ENCODE measurements around the gene CPNE1. TPM values are rescaled to one million over a fixed set of nuclear protein-coding genes. Genes with fewer than 3 reads are reported as not detected.

The CPNE1 gene
- total and polyA plus RNA-seq, 12 donors: 63.9 to 464 (median 160) TPM

DNA sequence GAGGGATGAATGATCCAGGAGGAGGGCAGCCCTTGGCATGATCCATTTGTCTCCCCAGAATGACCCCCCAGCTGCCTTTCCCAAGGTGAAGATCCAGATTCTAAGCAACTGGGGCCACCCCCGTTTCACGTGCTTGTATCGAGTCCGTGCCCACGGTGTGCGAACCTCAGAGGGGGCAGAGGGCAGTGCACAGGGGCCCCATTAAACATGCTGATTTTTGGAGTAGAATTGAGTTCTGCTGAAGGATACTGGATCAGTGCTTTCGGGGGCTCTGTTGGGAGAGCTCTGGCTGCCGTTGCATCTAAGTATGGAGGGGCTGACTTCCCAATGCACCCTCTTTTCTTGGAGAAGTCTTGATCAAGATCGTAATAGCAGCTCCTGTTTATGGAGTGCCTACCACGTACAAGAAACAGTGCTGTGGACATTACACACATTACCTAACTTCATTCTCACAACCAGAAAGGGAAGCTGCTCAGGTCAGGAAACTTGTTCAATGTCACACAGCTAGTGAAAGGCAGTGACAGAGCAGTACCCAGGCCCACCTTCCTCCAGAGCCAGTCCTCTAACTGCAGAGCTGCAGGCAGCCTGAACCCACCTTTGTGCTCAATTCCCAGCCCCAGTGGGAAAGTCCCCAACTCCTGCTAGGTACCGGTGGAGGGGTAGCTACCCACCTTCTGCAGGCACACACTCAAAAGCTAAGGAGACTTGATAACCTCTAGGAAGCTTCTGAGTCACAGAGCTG, 43.7 kb downstream of the CPNE1 start:
- no peak overlapping the region for H3K4me3 ChIP-seq
- intact Hi-C loops (cut with DNase I): no loop called here
- H3K4me1 ChIP-seq (replicated peaks in 1 of 2): peaks cover 0 to 27% of the 10 kb centered on the region in 2 donors
- no peak overlapping the region for H3K27ac ChIP-seq
- peaks cover 0 to 9% of the 10 kb centered on the region in 2 donors for H3K36me3 ChIP-seq (replicated peaks in 1 of 2)
- no peak for DNase-seq
- TF ChIP-seq CTCF (IDR thresholded peaks at IDR 0.05) (no peak), POLR2A (IDR thresholded peaks at IDR 0.05) (no peak)
- H3K27me3 ChIP-seq: no peaks in the 10 kb centered on the region
- WGBS, 4 donors: 80 to 96% (median 92%) methylated on average over 4 to 11 of the region's 11 CpGs
- H3K9me3 ChIP-seq (replicated peaks in 1 of 3): no peaks in the 10 kb centered on the region

DNA sequence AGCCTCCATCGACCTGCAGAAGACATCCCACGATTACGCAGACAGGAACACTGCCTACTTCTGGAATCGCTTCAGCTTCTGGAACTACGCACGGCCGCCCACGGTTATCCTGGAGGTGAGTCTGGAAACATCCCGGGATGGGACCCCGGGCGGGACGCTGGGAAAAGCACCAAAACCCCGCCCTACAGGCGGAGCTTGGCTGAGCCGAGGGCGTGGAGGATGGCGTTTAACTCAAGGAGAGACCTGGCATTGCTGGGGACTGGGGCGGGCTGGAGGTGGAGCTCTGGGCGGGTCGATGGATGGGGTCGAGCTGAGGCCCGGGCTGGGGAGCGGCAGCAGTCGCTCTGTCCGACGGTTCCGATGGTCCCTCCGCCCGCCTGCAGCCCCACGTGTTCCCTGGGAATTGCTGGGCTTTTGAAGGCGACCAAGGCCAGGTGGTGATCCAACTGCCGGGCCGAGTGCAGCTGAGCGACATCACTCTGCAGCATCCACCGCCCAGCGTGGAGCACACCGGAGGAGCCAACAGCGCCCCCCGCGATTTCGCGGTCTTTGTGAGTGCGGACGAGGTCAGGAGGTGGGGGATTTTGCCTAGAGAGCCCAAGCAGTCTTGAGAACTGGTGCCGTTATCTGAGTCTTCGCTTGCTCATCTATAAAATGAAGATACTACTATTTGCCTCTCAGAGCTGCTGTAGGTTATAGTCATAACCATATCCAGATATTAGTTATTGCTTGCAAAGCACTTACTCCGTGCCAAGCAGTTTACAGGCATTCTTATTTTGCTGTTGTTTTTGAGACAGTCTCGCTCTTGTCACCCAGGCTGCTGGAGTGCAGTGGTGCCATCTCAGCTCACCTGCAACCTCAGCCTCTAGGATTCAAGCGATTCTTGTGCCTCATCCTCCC, 45.3 kb downstream of the CPNE1 start:
- peak in 1 of 2 donors; percentile 29 for TF ChIP-seq POLR2A (IDR thresholded peaks at IDR 0.05)
- peak in 4 of 6 experiments; percentile 15 to 34 (median 30) for TF ChIP-seq CTCF (IDR thresholded peaks at IDR 0.05)
- Histone ChIP-seq H3K4me3 (peak overlapping the region in 2 of 4 donors; percentile 32 to 62), H3K27me3 (no peaks in the 10 kb centered on the region), H3K9me3 (replicated peaks in 1 of 3) (no peaks in the 10 kb centered on the region), H3K4me1 (replicated peaks in 1 of 2) (peaks cover 0 to 33% of the 10 kb centered on the region in 2 donors), H3K36me3 (replicated peaks in 1 of 2) (no peaks in the 10 kb centered on the region), H3K27ac (peak overlapping the region in 3 of 5 donors; percentile 3 to 97 (median 92))
- intact Hi-C loops (cut with DNase I): loop anchor here in 1 of 2 donors (5.0 kb wide), 1 partner anchor 43 kb away; the partner anchor contains the start of genes CPNE1 and RBM12
- 4 to 11% (median 5%) methylated on average over 20 to 49 of the region's 49 CpGs for WGBS, 4 donors
- DNase-seq: peak; percentile 82 to 90 (median 83)

- DNase-seq: peak; percentile 35 to 63 (median 45)
- WGBS, 4 donors: 14 to 19% (median 17%) methylated on average over 14 to 35 of the region's 35 CpGs
- TF ChIP-seq POLR2A (IDR thresholded peaks at IDR 0.05) (no peak), CTCF (IDR thresholded peaks at IDR 0.05) (no peak)
- H3K27ac ChIP-seq: peak overlapping the region in 3 of 5 donors; percentile 92 to 97 (median 92)
- H3K4me1 ChIP-seq (replicated peaks in 1 of 2): peaks cover 0 to 33% of the 10 kb centered on the region in 2 donors
- no peaks in the 10 kb centered on the region for H3K36me3 ChIP-seq (replicated peaks in 1 of 2)
- intact Hi-C loops (cut with DNase I): loop anchor here in 1 of 2 donors (5.0 kb wide), 1 partner anchor 44 kb away; the partner anchor contains the start of genes CPNE1 and RBM12
- H3K4me3 ChIP-seq: peak overlapping the region in 2 of 4 donors; percentile 32 to 62
- no peaks in the 10 kb centered on the region for H3K27me3 ChIP-seq
- no peaks in the 10 kb centered on the region for H3K9me3 ChIP-seq (replicated peaks in 1 of 3)
Measured at GRCh38 chr20:35618263-35619131, 46.2 kb downstream of the CPNE1 start.
